Transverse colon (tissue), 3 donors: ENCODE data around the gene TOX2.

Experiments
- EP300 ChIP-seq: sonication (generic); formaldehyde crosslinking; IDR thresholded peaks from one replicate; pipeline ENCODE4 v1.6.1; 2017; ENCODE audit warnings: antibody characterized with exemption, low read depth
- POLR2A ChIP-seq: fragments of 450-650 bp; IDR thresholded peaks from one replicate; pipeline ENCODE4 v1.6.1; 2016; ENCODE audit warnings: antibody characterized with exemption, mild to moderate bottlenecking, moderate library complexity
- TF ChIP-seq, protein P1 (sequence below), 5 experiments: fragments of 200-600 bp in 3 of 5; fragments of 450-650 bp in 2 of 5; sonication (generic) in 3 of 5; IDR thresholded peaks; 1 replicate in 2 of 5; 2 replicates in 3 of 5; pipeline ENCODE4 v1.5.1; 2016 to 2017; ENCODE audit warnings: antibody characterized with exemption in 5 of 5, inconsistent platforms in 3 of 5, mild to moderate bottlenecking in 2 of 5, moderate library complexity in 1 of 5

DNA sequence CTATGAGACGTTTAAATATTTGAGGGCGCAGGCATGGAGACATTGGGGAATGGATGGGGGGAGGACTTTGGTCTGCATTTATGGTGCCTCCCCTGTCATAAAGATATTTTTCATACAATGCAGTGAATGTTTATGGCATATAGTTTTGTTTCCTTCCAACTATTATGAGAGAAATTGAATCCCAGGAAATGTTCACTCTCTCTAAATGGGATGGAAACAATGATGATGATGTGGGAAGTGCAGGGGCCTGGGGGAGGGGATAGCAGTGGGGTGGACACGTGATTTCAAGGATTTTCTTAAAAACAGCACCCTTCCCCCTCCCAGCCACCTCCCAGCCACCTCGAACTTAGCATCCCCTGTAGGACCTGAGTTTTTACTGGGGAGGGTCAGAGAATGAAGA is 69.9 kb downstream of the TOX2 start:
- TF ChIP-seq, protein P1, sequence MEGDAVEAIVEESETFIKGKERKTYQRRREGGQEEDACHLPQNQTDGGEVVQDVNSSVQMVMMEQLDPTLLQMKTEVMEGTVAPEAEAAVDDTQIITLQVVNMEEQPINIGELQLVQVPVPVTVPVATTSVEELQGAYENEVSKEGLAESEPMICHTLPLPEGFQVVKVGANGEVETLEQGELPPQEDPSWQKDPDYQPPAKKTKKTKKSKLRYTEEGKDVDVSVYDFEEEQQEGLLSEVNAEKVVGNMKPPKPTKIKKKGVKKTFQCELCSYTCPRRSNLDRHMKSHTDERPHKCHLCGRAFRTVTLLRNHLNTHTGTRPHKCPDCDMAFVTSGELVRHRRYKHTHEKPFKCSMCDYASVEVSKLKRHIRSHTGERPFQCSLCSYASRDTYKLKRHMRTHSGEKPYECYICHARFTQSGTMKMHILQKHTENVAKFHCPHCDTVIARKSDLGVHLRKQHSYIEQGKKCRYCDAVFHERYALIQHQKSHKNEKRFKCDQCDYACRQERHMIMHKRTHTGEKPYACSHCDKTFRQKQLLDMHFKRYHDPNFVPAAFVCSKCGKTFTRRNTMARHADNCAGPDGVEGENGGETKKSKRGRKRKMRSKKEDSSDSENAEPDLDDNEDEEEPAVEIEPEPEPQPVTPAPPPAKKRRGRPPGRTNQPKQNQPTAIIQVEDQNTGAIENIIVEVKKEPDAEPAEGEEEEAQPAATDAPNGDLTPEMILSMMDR (IDR thresholded peaks at IDR 0.05) = no peak
- TF ChIP-seq POLR2A (no peak), EP300 (no peak)
